AG09319 (cell line): ENCODE measurements around the gene DBF4B.
"Not testable (repeated sequence)": the region's sequence is repeated elsewhere in the genome, so short reads cannot be mapped to it uniquely, and the experiment has no call there.

Experiments used
- DNase-seq: peaks from one replicate; pipeline ENCODE4 v3.0.0-alpha.2; 2010; ENCODE audit warnings: low read depth; ENCODE audit errors: extremely low read depth
- TF ChIP-seq, protein P1 (sequence below): IDR thresholded peaks from 2 replicates; pipeline ENCODE4 v1.5.1; 2011; ENCODE audit warnings: low read depth, mild to moderate bottlenecking, inconsistent platforms, low read length, moderate library complexity

Gene DBF4B

DNA sequence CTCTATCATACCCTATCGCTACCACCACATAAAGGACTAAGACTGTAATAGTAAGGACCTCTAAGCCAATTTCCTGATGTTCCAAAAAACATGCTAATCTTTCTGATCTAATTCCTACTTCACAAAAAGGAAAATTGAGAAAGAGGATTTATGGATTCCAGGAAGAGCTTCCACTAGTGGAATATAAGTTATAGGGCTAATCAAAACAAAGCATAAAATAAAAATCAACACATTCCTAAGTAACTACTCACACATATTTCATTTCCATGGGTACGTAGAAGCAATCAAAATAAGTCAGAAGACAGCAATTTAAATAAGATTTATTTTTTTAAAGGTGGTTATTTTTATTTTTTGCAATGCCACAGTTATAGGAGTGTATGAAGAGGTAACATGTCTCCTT lies 31.3 kb upstream of the DBF4B start:
- no peak for DNase-seq

DNA sequence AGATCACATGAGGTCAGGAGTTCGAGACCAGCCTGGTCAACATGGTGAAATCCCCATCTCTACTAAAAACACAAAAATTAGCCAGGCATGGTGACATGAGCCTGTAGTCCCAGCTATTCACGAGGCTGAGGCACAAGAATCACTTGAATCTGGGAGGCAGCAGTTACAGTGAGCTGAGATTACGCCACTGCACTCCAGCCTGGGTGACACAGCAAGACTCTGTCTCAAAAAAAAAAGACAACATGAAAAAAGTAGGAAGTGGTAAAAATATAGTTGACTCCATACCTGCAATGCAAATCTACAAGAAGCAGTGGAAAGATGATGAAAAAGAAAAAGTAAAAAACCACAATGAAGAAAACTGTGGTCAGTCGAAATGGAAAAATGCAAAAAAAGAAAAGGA lies 25.2 kb upstream of the DBF4B start:
- not testable (repeated sequence) for DNase-seq

More for the DNA sequence above, 31.3 kb upstream of the DBF4B start:
- TF ChIP-seq, protein P1, sequence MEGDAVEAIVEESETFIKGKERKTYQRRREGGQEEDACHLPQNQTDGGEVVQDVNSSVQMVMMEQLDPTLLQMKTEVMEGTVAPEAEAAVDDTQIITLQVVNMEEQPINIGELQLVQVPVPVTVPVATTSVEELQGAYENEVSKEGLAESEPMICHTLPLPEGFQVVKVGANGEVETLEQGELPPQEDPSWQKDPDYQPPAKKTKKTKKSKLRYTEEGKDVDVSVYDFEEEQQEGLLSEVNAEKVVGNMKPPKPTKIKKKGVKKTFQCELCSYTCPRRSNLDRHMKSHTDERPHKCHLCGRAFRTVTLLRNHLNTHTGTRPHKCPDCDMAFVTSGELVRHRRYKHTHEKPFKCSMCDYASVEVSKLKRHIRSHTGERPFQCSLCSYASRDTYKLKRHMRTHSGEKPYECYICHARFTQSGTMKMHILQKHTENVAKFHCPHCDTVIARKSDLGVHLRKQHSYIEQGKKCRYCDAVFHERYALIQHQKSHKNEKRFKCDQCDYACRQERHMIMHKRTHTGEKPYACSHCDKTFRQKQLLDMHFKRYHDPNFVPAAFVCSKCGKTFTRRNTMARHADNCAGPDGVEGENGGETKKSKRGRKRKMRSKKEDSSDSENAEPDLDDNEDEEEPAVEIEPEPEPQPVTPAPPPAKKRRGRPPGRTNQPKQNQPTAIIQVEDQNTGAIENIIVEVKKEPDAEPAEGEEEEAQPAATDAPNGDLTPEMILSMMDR, result no peak

DNA sequence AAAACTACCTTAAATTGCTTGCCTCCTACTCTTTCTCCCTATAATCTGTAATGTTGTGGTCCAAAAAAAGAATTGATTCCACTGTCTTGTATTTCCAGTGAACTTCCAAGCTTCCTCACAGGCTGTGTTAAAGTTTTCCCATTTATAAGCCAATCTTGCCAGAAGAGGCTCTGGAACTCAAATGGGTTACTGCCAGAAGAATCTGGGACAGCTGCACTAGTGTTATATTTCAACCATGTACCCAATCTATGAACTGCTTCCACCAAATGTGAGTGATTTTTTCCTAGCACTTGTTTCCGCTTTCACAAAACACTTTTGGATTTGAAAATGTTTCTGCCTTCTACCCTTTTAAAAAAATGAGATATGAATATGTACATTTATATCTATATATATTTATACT lies 20.7 kb upstream of the DBF4B start:
- TF ChIP-seq, protein P1, result no peak
- no peak for DNase-seq

DNA sequence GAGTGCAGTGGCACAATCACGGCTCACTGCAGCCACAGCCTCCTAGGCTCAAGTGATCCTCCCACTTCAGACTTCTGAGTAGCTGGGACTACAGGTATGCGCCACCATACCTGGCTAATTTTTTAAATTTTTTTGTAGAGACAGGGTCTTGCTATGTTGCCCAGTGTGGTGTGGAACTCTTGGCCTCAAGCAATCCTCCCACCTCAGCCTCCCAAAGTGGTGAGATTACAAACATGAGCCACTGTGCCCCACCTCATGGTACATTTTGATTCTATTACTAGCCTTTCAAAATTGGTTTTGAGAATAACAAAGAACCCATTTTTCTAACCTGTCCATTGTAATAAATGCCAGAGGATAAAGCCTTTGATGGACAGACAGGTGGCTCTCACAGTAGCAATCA lies 20.3 kb upstream of the DBF4B start:
- TF ChIP-seq, protein P1, result no peak
- no peak for DNase-seq

DNA sequence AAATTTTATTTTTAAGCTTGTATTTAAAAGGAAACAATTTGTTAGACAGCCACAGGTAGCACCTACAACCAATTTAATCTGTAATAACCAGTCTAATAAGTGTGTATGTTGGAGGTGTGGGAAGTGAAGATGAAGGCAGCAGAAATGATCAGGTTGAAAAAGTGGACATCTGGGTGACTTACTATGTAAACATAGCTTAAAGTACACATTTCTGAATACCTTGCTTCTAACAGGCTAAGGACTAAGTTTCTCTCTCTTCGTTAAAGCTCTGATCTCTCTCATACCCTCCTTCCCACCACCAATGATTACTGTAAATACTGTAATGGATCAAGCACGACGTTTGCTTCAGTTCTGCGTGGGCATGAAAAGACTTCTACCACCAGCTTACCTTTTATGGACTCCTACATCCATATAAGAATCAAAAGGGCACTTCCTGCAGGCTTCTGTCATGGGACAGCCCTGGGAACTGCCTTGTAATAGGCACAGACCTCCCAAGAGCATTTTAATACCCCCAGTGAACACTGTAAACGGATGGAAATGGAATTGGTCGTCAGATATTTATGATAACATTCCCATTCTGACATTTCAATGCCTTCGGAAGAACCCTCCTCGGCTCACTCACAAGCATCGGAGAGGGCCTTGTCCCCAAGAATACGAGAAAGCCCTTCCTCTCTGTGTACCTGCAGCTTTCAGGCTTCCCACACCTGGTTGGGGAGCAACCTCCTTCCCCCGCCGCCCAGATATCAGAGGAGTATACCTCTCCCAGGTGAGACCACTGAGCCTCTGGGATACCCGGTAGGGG lies 19.6 kb upstream of the DBF4B start:
- TF ChIP-seq, protein P1, result no peak
- DNase-seq, result no peak

DNA sequence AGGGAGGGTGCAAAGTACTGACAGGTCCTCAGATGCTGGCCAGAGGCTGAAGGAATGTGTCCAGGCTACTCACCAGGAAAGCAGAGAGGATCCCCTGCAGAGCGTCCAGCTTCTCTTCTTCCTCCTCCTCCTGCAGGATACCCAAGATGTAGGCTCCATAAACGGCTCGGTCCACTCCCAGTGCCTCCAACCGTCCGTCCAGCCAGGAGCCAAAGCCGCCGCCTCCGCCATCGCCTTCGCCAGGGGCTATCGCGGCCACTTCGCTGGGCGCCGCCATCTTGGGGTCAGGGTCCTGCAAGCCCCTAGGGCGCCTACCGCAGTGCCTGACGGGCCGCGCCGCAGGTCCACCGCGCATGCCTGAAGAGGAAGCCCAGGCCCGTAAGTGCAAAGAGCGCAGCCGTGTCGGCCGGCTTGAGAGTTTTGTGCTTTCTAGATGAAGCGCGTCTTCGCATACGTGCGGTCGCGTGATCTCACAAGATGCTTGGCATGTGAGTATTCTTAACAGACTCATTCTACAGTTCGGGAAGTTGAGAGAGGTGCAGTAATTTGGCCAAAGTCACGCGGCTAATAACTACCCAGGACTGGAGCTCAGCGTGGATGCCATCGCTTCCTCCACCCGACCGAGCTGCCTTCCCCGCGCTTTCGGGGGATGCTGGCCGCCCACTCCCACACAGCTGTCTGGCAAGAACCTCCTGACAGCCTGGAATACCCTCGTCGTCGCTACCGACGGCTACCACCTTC lies 18.8 kb upstream of the DBF4B start, which contains the start of gene CCDC43:
Gene CCDC43 (minus strand): TSS at position 300 of the 741 bp plus-strand sequence. CDS start 23 bp downstream, at position 277.
- TF ChIP-seq, protein P1, result no peak
- peak; percentile 83 for DNase-seq

DNA sequence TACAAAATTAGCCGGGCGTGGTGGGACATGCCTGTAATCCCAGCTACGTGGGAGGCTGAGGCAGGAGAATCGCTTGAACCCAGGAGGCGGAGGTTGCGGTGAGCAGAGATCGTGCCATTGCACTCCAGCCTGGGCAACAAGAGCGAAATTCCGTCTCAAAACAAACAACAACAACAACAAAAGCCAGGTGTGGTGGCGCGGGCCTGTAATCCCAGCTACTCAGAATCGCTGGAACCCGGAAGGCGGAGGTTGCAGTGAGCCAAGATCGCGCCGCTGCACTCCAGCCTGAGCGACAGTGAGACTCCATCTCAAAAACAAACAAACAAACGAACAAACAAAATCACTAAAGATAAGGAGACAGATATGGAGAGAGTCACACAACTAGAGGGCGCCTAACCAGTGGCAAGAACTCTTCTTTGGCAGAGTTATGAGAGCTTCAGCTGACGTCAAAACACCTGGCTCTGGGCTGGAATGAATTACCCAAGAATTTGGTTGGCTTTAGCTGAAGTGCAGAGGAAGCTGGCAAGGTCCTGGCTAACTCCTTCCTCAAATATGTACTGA lies 17.6 kb upstream of the DBF4B start:
- DNase-seq, result not testable (repeated sequence)

DNA sequence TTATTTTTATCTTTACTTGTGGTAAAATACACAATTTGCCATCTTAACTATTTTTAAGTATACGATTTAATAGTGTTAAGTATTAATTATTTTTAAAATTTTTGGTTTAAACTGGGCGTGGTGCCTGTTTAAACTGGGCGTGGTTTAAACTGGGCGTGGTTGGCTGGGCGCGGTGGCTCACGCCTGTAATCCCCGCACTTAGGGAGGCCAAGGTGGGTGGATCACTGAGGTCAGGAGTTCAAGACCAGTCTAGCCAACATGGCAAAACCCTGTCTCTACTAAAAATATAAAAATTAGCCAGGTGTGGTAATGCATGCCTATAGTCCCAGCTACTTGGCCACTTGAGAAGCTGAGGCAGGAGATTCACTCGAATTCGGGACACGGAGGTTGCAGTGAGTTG lies 14.9 kb upstream of the DBF4B start:
- no peak for DNase-seq
- TF ChIP-seq, protein P1, result no peak

DNA sequence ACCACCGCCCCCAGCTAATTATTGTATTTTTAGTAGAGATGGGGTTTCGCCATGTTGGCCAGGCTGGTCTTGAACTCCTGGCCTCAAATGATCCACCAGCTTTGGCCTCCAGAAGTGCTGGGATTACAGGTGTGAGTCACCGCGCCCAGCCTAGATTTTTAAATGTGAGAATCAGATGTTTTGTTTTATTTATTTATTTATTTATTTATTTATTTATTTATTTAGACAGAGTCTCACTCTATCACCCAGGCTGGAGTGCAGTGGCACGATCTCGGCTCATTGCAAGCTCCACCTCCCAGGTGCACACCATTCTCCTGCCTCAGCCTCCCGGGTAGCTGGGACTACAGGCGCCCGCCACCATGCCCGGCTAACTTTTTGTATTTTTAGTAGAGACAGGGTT lies 8.2 kb upstream of the DBF4B start:
- DNase-seq, result not testable (repeated sequence)
